NCI-H460 (cell line): ENCODE measurements around the gene OPALIN. TPM values are rescaled to one million over a fixed set of nuclear protein-coding genes. Genes with fewer than 3 reads are reported as not detected.

Experiments
- DNase-seq: peaks from one replicate; pipeline ENCODE4 v3.0.0-alpha.2; 2016; ENCODE audit warnings: low read depth; ENCODE audit errors: extremely low read depth
- total RNA-seq: library from RNA; depleted of rRNA; stranded (reverse); fragments of >200 nt; shearing (Covaris generic); gene quantifications from 2 replicates; pipeline ENCODE4 v1.2.3, GENCODE V29; 2014

OPALIN gene
- total RNA-seq, 1 experiment from 2014 or later = not detected

- DNase-seq = no peak
These were observed 17.3 kb downstream of the OPALIN start for GRCh38 chr10:96341219-96342182.

- peak; percentile 65 for DNase-seq
These were observed 18.6 kb downstream of the OPALIN start for GRCh38 chr10:96339956-96340904.

GRCh38 chr10:96339383-96339782 is 19.4 kb downstream of the OPALIN start:
- DNase-seq = no peak

DNA sequence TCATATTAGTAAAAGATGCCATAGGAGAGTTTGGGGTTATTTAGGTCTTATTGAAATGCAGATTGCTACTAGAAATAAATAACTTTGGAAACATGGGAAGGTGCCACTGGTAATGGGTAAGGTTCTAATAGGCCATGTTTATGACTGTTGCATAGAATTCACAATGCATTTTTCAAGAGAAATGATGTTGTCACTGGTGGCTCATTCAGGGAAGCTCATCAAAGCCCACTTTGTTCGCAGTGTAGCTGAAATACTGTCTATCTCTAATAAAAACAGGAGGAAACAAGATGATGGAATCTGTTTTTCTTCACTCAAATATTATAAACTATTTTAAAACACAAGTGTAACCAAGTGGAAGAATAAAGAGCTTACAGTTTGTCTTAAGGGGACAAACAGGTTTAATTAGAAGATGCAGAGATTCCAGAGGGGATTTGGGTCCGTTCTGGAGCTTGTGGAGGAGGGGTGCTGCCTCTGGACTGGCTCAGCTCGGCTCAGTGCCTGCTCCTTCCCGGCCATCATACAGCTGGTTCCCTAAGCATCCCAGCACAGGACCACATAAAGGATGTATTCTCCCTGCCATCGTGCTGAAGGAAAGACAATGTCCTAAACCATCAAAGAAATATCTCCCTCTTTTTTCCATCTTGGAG is 20.4 kb downstream of the OPALIN start:
- no peak for DNase-seq

- DNase-seq = no peak
These were observed 21.7 kb downstream of the OPALIN start for GRCh38 chr10:96337106-96337505.

DNA sequence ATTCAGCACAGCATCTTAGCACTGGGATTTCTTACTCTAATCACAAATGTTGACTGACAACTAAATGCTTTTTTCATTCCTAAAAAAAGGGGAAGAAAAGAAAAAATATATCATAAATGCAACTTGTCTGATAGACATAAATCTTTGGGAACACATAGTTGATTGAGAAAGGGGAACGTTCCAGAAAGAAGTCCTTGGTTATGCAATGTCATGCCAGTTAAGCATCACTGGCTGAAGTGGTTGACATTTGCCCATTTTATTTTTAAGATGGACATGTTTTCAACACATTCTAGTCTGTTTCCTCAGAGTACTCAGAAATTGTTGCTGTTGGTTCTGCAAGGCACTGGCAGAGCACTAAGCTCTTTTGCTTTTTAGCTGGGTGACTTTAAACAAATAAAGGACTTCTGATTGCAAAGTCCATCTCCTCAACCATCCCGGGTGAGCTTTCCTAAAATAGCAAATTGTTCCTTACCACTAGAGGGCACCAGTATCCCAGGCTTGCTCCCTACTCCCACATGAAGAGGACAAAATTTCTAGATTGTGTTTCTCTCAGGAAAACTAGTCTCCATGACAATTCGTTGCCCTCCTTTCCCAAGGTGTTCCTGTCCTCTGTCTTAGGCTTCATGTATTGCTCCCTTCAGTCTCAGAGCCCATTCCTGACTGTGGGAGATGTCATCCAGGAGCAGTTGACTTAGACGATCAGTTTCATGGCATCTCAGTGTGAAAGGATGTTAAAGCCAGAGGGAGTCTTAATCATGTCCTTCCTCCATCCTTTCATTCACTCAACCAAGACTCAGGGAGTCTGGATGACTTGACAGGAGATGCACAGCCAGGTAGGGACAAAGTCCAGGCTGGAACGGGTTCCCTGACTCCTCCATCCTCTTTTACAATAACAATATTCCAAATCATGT is 23.9 kb downstream of the OPALIN start:
- DNase-seq = peak; percentile 38

DNA sequence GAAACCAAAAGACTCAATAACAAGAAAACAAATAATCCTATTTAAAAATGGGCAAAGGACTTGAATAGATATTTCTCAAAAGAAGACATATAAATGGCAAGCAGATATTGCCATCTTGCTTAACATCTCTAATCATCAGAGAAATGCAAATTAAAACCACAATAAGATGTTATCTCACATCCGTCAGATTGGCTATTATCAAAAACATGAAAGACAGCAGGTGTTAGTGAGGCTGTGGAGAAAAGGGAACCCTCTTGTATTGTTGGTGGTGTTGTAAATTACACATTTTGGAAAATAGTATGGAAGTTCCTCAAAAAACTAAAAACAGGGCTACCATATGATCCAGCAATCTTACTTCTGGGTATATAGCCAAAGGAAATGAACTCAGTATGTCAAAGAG is 25.7 kb downstream of the OPALIN start:
- DNase-seq = no peak

DNA sequence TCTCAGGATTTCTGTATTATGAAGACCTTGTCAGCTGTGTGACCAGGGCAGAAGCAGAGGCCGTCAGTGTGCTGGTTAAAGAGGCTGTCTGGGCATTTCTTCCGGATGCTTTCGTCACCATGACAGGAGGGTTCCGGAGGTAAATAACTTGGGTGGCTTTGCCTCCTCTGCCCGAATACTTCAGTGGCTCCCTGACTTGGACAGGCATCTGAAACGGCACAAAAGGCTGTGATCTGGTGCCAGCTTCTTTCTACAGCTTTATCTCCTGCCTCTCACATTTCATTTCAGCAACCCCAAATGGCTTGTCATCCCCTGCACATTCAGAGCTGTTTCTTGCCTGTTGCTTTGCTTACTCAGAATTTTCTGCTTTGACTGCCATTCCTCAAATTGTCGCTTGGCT is 31.3 kb downstream of the OPALIN start:
- no peak for DNase-seq

DNA sequence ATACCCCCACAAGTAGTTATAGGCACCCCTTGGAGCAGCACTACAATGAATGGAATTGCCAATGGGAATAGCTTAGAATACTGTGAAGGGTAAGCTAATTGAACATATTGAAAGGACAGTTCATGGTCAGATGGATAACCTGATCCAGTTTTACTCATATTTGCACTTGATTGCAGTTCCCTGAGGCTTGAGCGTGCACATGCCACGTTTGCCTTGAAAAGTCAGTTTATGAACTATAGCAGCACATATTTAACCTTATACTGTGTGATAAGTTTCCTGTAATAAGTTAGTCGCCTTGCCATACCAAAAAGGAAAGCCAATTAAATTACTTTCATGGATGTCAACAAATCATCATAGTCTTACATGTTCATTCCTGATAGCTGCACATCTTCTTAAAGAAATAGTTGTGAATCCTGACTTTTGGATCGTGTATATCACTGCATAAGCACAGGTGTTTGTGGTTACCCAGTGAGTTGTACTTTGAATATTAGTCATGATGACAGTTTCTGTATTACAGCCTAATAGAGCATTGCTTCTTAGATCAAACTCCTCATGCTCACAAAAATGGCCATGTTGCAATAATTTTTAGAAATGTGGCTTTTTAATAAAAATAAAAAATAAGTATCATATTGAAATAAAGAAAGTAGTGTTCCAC is 33.0 kb downstream of the OPALIN start:
- DNase-seq = no peak

DNA sequence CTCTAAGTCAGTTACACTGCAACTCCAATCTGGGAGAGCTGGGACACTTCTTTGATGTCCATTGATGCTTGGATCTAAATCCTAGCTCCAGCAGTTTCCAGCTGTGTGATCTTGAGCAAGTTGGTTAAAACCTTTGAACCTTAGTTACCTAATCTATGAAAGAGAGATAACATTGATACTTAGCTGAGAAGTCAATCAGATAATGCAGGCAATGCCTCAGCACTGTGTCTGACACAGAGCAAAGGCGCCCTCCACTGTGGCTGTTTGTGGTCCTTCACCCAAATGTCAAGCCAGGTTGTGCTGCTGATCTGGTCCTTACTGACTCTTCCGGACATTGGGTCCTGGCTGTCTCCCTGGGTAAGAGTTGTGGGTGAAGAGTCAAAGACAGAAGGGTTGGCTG is 34.4 kb downstream of the OPALIN start:
- no peak for DNase-seq

- no peak for DNase-seq
These were observed 36.5 kb downstream of the OPALIN start for GRCh38 chr10:96322275-96322674.

- DNase-seq = no peak
These were observed 37.0 kb downstream of the OPALIN start for GRCh38 chr10:96321822-96322221.

GRCh38 chr10:96319754-96320474 is 38.9 kb downstream of the OPALIN start:
- DNase-seq = peak; percentile 36

DNA sequence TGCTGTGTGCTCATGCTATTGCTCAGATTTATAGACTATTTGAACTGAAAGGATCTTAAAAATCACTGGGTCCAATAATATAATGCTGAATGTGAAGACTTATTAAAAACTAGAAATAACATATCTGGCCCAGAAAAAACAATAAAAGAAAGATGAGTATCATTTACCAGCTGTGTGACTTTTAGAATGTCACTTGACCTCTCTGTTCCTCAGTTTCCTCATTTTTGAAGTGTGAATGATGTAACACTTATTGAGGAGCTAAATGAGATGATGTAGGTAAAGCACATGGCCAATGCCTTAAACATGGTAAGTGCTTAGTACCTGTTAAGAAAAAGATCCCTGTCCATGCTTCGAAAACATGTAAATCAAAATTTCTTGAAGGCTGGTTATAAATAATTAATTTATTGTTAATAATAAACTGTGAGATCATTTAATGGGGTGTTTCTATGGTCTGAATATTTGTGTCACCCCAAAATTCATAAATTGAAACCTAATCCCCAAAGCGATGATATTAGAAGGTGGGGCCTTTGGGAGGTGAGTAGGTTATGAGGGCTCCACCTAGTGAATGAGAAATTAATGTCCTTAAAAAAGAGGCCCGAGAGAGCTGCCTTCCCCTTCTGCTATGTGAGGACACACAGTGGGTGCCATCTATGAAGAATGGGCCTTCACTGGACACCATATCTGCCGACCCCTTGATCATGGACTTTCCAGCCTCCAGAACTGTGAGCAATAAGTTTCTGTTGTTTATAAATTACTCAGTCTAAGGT is 41.6 kb downstream of the OPALIN start:
- DNase-seq = no peak

DNA sequence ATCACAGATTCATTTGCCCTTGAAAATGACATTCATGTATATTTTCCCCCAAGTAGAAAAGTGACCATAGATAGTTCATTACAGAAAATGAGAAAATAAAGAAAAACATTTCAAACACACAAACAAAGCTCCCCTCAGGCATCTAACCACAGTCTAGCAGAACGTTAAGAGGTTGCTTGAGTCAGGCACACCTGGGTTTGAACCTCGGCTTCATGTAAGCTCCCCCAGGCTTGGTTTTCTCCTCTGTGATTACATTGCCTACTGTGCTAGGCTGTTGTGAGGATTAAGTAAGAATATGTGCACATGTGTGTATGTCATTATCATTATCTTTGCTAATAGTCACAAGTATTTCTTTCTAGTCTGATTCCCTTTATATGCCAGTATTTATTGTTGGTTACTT is 45.5 kb downstream of the OPALIN start:
- DNase-seq = no peak

DNA sequence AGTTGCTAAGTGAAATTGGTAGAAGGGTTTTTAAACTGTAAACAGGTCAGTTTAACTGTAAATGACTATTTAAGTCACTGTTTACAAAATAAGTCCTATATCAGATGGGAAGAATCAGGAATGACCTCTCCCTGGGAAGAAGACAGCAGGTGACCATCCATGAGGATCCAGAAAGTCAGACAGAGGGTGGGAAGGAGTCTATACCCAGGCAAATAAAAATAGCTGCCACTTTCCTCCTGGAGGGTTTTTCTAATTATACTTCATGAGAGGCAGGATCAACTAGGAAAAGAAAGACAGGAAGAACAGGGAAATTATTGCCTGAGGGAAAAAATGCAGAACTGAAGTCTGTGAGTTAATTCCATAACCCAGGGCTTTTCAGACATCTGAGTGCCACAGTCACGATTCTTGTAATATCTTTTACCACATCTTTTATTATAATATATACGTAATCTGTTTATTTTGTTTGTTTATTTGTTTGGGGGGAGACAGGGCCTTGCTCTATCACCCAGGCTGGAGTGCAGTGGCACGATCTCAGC is 47.6 kb downstream of the OPALIN start:
- DNase-seq = no peak

DNA sequence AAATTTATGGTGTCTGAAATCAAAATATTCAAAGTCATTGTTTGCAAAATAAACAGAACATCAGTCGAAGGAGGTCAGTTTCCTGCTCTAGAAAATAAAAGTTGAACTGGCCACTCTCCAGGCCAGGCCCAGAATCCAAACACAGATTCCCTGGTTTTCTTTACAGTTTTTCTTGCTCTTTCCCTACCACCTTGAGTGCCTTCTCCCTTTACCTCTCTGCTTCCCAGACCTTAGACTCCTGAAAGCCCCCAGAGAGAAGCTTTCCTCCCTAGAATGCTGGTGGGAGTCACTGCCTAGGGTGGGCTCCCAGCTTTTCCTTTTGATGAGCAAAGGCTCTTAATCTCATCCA is 48.5 kb downstream of the OPALIN start:
- no peak for DNase-seq
